PC-9 (cell line): Measurements from ENCODE around the gene MMS22L.

Experiments used
- CTCF ChIP-seq: fragments of 200-600 bp; sonication (generic); conservative IDR thresholded peaks from 2 replicates; pipeline ENCODE4 v1.6.1; 2017; ENCODE audit warnings: mixed run types, antibody characterized with exemption, mild to moderate bottlenecking, moderate library complexity
- EZH2 ChIP-seq: fragments of 200-600 bp; sonication (generic); IDR thresholded peaks from 2 replicates; pipeline ENCODE4 v1.8.0; 2017; ENCODE audit warnings: antibody characterized with exemption, low read depth

- no peak for TF ChIP-seq CTCF
- TF ChIP-seq EZH2, result no peak
Observed at GRCh38 chr6:97316978-97317377, 34.0 kb upstream of the MMS22L start.
